ENCODE measurements around the gene AACS. TPM values are rescaled to one million over a fixed set of nuclear protein-coding genes. Genes with fewer than 3 reads are reported as not detected.

AACS gene
- total RNA-seq, 4 donors from 2014 or later, result 17.9 to 29.7 (median 23.6) TPM

- H3K4me1 ChIP-seq, result no peaks in the 10 kb centered on the region
- H3K36me3 ChIP-seq, result peaks cover 0 to 89% (median 4%) of the 10 kb centered on the region in 3 donors
- WGBS, 2 donors, result 83 to 89% methylated on average over 18 of the region's 18 CpGs
- no peak overlapping the region for H3K27ac ChIP-seq
- no peak for TF ChIP-seq CTCF (IDR thresholded peaks at IDR 0.05)
- no peak for TF ChIP-seq EP300 (IDR thresholded peaks at IDR 0.05)
- TF ChIP-seq POLR2A (IDR thresholded peaks at IDR 0.05), result no peak
- H3K4me3 ChIP-seq, result no peak overlapping the region
- H3K27me3 ChIP-seq, result no peaks in the 10 kb centered on the region
- H3K9me3 ChIP-seq, result no peaks in the 10 kb centered on the region
- no peak for DNase-seq (ENCODE audit: low spot score in 2 of 2)
These were observed 64.5 kb downstream of the AACS start for GRCh38 chr12:125129591-125130255.

- Histone ChIP-seq H3K4me1 (no peaks in the 10 kb centered on the region), H3K4me3 (no peak overlapping the region), H3K27me3 (no peaks in the 10 kb centered on the region), H3K27ac (no peak overlapping the region), H3K36me3 (peaks cover 0 to 94% (median 10%) of the 10 kb centered on the region in 3 donors), H3K9me3 (no peaks in the 10 kb centered on the region)
- TF ChIP-seq CTCF (IDR thresholded peaks at IDR 0.05) (no peak), EP300 (IDR thresholded peaks at IDR 0.05) (no peak), POLR2A (IDR thresholded peaks at IDR 0.05) (no peak)
- WGBS, 2 donors, result 80 to 84% methylated on average over 8 of the region's 8 CpGs
- DNase-seq (ENCODE audit: low spot score in 2 of 2), result no peak
These were observed 66.7 kb downstream of the AACS start for GRCh38 chr12:125131958-125132357.

- Histone ChIP-seq H3K36me3 (peaks cover 0 to 97% (median 12%) of the 10 kb centered on the region in 3 donors), H3K4me1 (no peaks in the 10 kb centered on the region), H3K4me3 (no peak overlapping the region), H3K9me3 (no peaks in the 10 kb centered on the region), H3K27me3 (no peaks in the 10 kb centered on the region), H3K27ac (no peak overlapping the region)
- no peak for TF ChIP-seq EP300 (IDR thresholded peaks at IDR 0.05)
- no peak for TF ChIP-seq POLR2A (IDR thresholded peaks at IDR 0.05)
- WGBS, 2 donors, result 88 to 90% methylated on average over 16 of the region's 16 CpGs
- no peak for DNase-seq (ENCODE audit: low spot score in 2 of 2)
These were observed 67.6 kb downstream of the AACS start for GRCh38 chr12:125132698-125133400.

GRCh38 chr12:125133616-125134015 lies 68.4 kb downstream of the AACS start:
- H3K4me1 ChIP-seq, result no peaks in the 10 kb centered on the region
- no peak overlapping the region for H3K27ac ChIP-seq
- no peak overlapping the region for H3K4me3 ChIP-seq
- no peaks in the 10 kb centered on the region for H3K9me3 ChIP-seq
- no peaks in the 10 kb centered on the region for H3K27me3 ChIP-seq
- 91% methylated on average over 8 to 12 of the region's 12 CpGs for WGBS, 2 donors
- peaks cover 0 to 96% (median 8%) of the 10 kb centered on the region in 3 donors for H3K36me3 ChIP-seq
- TF ChIP-seq POLR2A (IDR thresholded peaks at IDR 0.05) (no peak), CTCF (IDR thresholded peaks at IDR 0.05) (no peak), EP300 (IDR thresholded peaks at IDR 0.05) (no peak)
- DNase-seq (ENCODE audit: low spot score in 2 of 2), result no peak

GRCh38 chr12:125134576-125134975 lies 69.3 kb downstream of the AACS start:
- peaks cover 0 to 95% (median 8%) of the 10 kb centered on the region in 3 donors for H3K36me3 ChIP-seq
- no peak overlapping the region for H3K4me3 ChIP-seq
- no peak for DNase-seq (ENCODE audit: low spot score in 2 of 2)
- H3K4me1 ChIP-seq, result no peaks in the 10 kb centered on the region
- H3K27me3 ChIP-seq, result no peaks in the 10 kb centered on the region
- TF ChIP-seq CTCF (IDR thresholded peaks at IDR 0.05) (no peak), EP300 (IDR thresholded peaks at IDR 0.05) (no peak), POLR2A (IDR thresholded peaks at IDR 0.05) (no peak)
- H3K9me3 ChIP-seq, result no peaks in the 10 kb centered on the region
- WGBS, 2 donors, result 83 to 87% methylated on average over 14 of the region's 14 CpGs
- no peak overlapping the region for H3K27ac ChIP-seq

All from tibial nerve (tissue), 4 donors.